ENCODE data around the gene ANKRD13D.

The ANKRD13D gene

GRCh38 chr11:67351275-67352005 lies 62.3 kb downstream of the ANKRD13D start:
- in situ Hi-C loops (cut with MboI; ENCODE audit: low sequenced_read_pairs), result no loop called here
